SIG-M5 treated with dmso at 0.1 percent for 504 hours (cell line): ENCODE measurements around the gene TAAR5.
"Not testable (repeated sequence)": the region's sequence is repeated elsewhere in the genome, so short reads cannot be mapped to it uniquely, and the experiment has no call there.

Experiments used
- DNase-seq: peaks from one replicate; lab custom pipeline; 2025; ENCODE audit not compliant: unreplicated experiment; lab: John Stamatoyannopoulos, UW

TAAR5 gene

GRCh38 chr6:132571774-132572173, 17.8 kb downstream of the TAAR5 start:
- no peak for DNase-seq

GRCh38 chr6:132570221-132570777, 19.2 kb downstream of the TAAR5 start, which contains the start of gene TAAR6:
TSS of gene TAAR6 (plus strand) at chr6:132570322. CDS start at chr6:132570322, 0 bp downstream.
- DNase-seq = no peak

GRCh38 chr6:132569170-132569569, 20.4 kb downstream of the TAAR5 start:
- no peak for DNase-seq

- DNase-seq = no peak
Observed at GRCh38 chr6:132568611-132569010, 20.9 kb downstream of the TAAR5 start.

GRCh38 chr6:132567566-132567965, 22.0 kb downstream of the TAAR5 start:
- no peak for DNase-seq

- DNase-seq = no peak
Observed at GRCh38 chr6:132566404-132566803, 23.1 kb downstream of the TAAR5 start.

- not testable (repeated sequence) for DNase-seq
Observed at GRCh38 chr6:132560087-132560486, 29.5 kb downstream of the TAAR5 start.

- no peak for DNase-seq
Observed at GRCh38 chr6:132552372-132552771, 37.2 kb downstream of the TAAR5 start, which contains the start of gene TAAR8. TSS of gene TAAR8 (plus strand) at chr6:132552672. CDS start at chr6:132552693, 21 bp downstream.

GRCh38 chr6:132551214-132551613, 38.3 kb downstream of the TAAR5 start:
- no peak for DNase-seq

GRCh38 chr6:132548746-132549463, 40.6 kb downstream of the TAAR5 start:
- DNase-seq = no peak

- DNase-seq = no peak
Observed at GRCh38 chr6:132544826-132545225, 44.7 kb downstream of the TAAR5 start.
